Brain microvascular endothelial cell (primary cell): ENCODE measurements around the gene SZRD1.

Source experiments
- DNase-seq: peaks from one replicate; pipeline ENCODE4 v3.0.0-alpha.2; 2020
- H3K27ac ChIP-seq: fragments of 250-450 bp; sonication (Bioruptor Pico); 2 replicates; pipeline ENCODE4 v1.5.1; 2020; ENCODE audit warnings: mild to moderate bottlenecking, moderate library complexity
- H3K27me3 ChIP-seq: fragments of 250-450 bp; sonication (Bioruptor Pico); replicated peaks from 2 replicates; pipeline ENCODE4 v1.5.1; 2020; ENCODE audit warnings: mild to moderate bottlenecking
- H3K36me3 ChIP-seq: fragments of 250-450 bp; sonication (Bioruptor Pico); replicated peaks from 2 replicates; pipeline ENCODE4 v1.5.1; 2020; ENCODE audit warnings: mild to moderate bottlenecking
- H3K4me3 ChIP-seq: 2 replicates; pipeline ENCODE4 v1.5.1; 2011; ENCODE audit warnings: low read depth, mild to moderate bottlenecking, control low read depth, low read length, moderate library complexity
- in situ Hi-C: cut with HindIII; loops from 2 replicates; pipeline ENCODE4 v1.10.0; 2017; ENCODE audit warnings: low sequenced_read_pairs, low pct_ligation_motif_present
- TF ChIP-seq, protein P1 (sequence below): IDR thresholded peaks from 2 replicates; pipeline ENCODE4 v1.5.1; 2011; ENCODE audit warnings: low read depth, mild to moderate bottlenecking, moderate library complexity, low read length, control low read depth, inconsistent platforms; ENCODE audit errors: missing control alignments

Gene SZRD1

GRCh38 chr1:16397120-16397519 is 30.1 kb downstream of the SZRD1 start:
- peaks cover 44% of the 10 kb centered on the region for H3K36me3 ChIP-seq
- TF ChIP-seq, protein P1, sequence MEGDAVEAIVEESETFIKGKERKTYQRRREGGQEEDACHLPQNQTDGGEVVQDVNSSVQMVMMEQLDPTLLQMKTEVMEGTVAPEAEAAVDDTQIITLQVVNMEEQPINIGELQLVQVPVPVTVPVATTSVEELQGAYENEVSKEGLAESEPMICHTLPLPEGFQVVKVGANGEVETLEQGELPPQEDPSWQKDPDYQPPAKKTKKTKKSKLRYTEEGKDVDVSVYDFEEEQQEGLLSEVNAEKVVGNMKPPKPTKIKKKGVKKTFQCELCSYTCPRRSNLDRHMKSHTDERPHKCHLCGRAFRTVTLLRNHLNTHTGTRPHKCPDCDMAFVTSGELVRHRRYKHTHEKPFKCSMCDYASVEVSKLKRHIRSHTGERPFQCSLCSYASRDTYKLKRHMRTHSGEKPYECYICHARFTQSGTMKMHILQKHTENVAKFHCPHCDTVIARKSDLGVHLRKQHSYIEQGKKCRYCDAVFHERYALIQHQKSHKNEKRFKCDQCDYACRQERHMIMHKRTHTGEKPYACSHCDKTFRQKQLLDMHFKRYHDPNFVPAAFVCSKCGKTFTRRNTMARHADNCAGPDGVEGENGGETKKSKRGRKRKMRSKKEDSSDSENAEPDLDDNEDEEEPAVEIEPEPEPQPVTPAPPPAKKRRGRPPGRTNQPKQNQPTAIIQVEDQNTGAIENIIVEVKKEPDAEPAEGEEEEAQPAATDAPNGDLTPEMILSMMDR: no peak
- H3K4me3 ChIP-seq: no peak overlapping the region
- no peak overlapping the region for H3K27ac ChIP-seq
- in situ Hi-C loops: no loop called here
- no peak for DNase-seq
- no peaks in the 10 kb centered on the region for H3K27me3 ChIP-seq

DNA sequence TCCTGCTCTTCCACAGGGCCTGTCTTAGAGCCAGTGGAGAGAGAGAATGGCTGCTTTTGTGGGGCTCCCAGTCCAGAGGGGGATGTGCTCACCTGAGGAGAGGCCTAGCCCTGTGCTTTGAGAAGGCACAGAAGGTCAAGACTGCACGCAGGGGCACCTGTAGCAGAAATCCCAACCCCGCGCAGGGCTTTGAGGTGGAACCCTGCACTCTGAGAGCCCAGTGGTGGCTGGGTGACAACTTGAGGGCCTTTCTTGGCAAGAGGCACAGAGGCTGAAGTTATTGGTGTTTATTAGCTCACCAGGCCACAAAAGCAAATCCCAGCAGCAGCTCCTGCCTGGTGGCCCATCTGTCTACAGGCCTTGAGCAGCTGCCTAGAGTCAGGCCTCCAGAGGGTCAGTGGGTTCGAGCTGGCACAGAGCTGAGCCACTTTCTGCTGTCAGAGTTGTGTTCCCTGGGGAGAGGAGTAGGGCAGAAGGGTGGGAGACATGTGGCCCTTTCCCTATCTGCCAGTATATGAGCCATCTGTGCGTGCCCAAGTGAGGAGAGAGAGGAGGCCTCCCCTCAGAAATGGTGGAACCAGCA is 31.4 kb downstream of the SZRD1 start:
- TF ChIP-seq, protein P1: no peak
- DNase-seq: no peak
- Histone ChIP-seq H3K27me3 (no peaks in the 10 kb centered on the region), H3K27ac (no peak overlapping the region), H3K4me3 (no peak overlapping the region), H3K36me3 (peaks cover 42% of the 10 kb centered on the region)
- in situ Hi-C loops: no loop called here

- no peak for DNase-seq
- H3K4me3 ChIP-seq: no peak overlapping the region
- H3K27ac ChIP-seq: no peak overlapping the region
- TF ChIP-seq, protein P1: no peak
- H3K27me3 ChIP-seq: no peaks in the 10 kb centered on the region
- in situ Hi-C loops: no loop called here
- H3K36me3 ChIP-seq: peaks cover 9% of the 10 kb centered on the region
Measured at GRCh38 chr1:16402742-16403141, 35.7 kb downstream of the SZRD1 start.

- Histone ChIP-seq H3K27me3 (no peaks in the 10 kb centered on the region), H3K4me3 (no peak overlapping the region), H3K36me3 (peaks cover under 1% of the 10 kb centered on the region), H3K27ac (no peak overlapping the region)
- in situ Hi-C loops: no loop called here
- DNase-seq: no peak
- TF ChIP-seq, protein P1: no peak
Measured at GRCh38 chr1:16405441-16405840, 38.4 kb downstream of the SZRD1 start.

- no peak overlapping the region for H3K27ac ChIP-seq
- in situ Hi-C loops: no loop called here
- H3K36me3 ChIP-seq: no peaks in the 10 kb centered on the region
- TF ChIP-seq, protein P1: no peak
- no peak for DNase-seq
- H3K27me3 ChIP-seq: no peaks in the 10 kb centered on the region
- H3K4me3 ChIP-seq: no peak overlapping the region
Measured at GRCh38 chr1:16406868-16407267, 39.8 kb downstream of the SZRD1 start.

DNA sequence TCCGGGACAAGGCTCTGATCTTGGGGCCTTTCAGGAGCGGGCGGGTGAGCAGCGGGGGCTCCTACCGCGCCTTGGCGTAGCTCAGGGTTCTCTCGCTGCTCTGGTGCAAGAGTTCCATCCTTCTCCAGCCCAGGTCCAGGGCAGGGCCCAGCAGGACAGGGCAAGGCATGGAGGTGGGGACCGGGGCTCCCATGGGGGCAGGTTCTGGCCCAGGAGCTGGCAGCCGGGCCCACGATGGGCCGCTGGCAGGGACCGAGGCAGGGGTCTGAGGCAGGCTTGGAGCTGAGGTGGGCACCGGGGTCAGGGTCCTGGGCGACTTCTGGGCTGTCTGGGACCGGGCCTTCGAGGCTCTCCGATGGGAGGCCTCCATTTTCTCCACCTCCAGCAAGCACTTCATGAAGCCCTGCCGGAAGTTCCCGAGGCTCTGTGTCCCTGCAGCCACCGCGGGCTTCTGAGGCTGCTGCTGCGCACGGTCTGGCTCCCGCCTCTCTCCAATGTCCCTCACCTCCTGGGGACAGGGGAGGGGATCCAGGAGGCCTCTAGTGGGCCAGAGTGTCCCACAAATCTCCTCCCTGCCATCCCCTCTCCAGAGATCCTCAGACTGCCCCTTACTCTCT is 42.6 kb downstream of the SZRD1 start:
- H3K27me3 ChIP-seq: no peaks in the 10 kb centered on the region
- TF ChIP-seq, protein P1: no peak
- in situ Hi-C loops: no loop called here
- H3K27ac ChIP-seq: no peak overlapping the region
- H3K4me3 ChIP-seq: no peak overlapping the region
- H3K36me3 ChIP-seq: no peaks in the 10 kb centered on the region
- no peak for DNase-seq
